ENCODE data around the gene LTK. TPM values are rescaled to one million over a fixed set of nuclear protein-coding genes. Genes with fewer than 3 reads are reported as not detected.

Gene LTK
- total RNA-seq, 1 experiment from 2014 or later, result 9.2 TPM

- Histone ChIP-seq H3K4me3 (replicated peaks in 1 of 2; ENCODE audit: low read depth in 1 of 2, low read length in 2 of 2) (peak overlapping the region; percentile 54 to 79), H4K20me1 (ENCODE audit: insufficient read depth) (no peaks in the 10 kb centered on the region), H3K9me3 (ENCODE audit: control insufficient read depth in 1 of 2, insufficient read depth in 1 of 2, low read depth in 1 of 2, low read length in 2 of 2) (no peaks in the 10 kb centered on the region), H3K4me1 (ENCODE audit: control insufficient read depth in 1 of 2, insufficient read depth in 2 of 2, low read length in 2 of 2) (peaks cover 22 to 39% of the 10 kb centered on the region in 2 experiments), H3K79me2 (ENCODE audit: insufficient read depth, low read length) (no peaks in the 10 kb centered on the region), H3K9ac (ENCODE audit: low read length) (no peak overlapping the region), H3K27ac (ENCODE audit: low read depth, low read length) (no peak overlapping the region; the same call in 1 of the 2 replicates), H3K27me3 (ENCODE audit: insufficient read depth, low read length) (no peaks in the 10 kb centered on the region), H3K36me3 (ENCODE audit: control insufficient read depth in 1 of 2, insufficient read depth in 2 of 2, low read length in 2 of 2) (peaks cover 0 to 4% of the 10 kb centered on the region in 2 experiments; a peak in 1 of 4 replicates), H2AFZ (ENCODE audit: low read depth, low read length, poor library complexity, severe bottlenecking) (no peak overlapping the region), H3K9me2 (ENCODE audit: insufficient read depth) (no peaks in the 10 kb centered on the region), H3K4me2 (ENCODE audit: low read length) (peak overlapping the region; percentile 100)
- TF ChIP-seq CEBPB (IDR thresholded peaks at IDR 0.05; ENCODE audit: low read depth) (no peak), JUND (IDR thresholded peaks at IDR 0.05) (no peak), ZBTB33 (IDR thresholded peaks at IDR 0.05; ENCODE audit: extremely low read depth, insufficient replicate concordance, low read length) (no peak), POLR2A (IDR thresholded peaks at IDR 0.05; ENCODE audit: borderline replicate concordance, extremely low read depth, insufficient read depth, insufficient read length) (no peak), ATF3 (IDR thresholded peaks at IDR 0.05) (no peak), YY1 (IDR thresholded peaks at IDR 0.05; ENCODE audit: extremely low read depth, insufficient replicate concordance, low read depth, low read length) (no peak), CBX3 (IDR thresholded peaks at IDR 0.05; ENCODE audit: low read depth) (no peak), SP1 (IDR thresholded peaks at IDR 0.05; ENCODE audit: low read depth) (no peak), POLR2AphosphoS5 (IDR thresholded peaks at IDR 0.05; ENCODE audit: low read depth, low read length) (no peak), ZNF274 (IDR thresholded peaks at IDR 0.05; ENCODE audit: low read depth, low read length) (no peak), TCF7L2 (IDR thresholded peaks at IDR 0.05; ENCODE audit: borderline replicate concordance, extremely low read depth, insufficient read depth, insufficient read length) (no peak), EZH2 (IDR thresholded peaks at IDR 0.05) (no peak)
- ChIA-PET RAD21 (ENCODE audit: low non-redundant PET in 1 of 2, low total read pairs in 2 of 2, uncharacterized antibody in 2 of 2, unreplicated experiment in 2 of 2) (no interaction called here), CTCF (interaction anchor here (1.0 kb wide), 1 partner anchor 262 kb away, joined by 3 read pairs; the partner anchor contains the start of gene MAPKBP1), POLR2A (no interaction called here)
- BruUV-seq (replicated peaks), result no TSS peak
- DNase-seq (ENCODE audit: low read depth, low spot score) (no peak), ATAC-seq (no peak)
- intact Hi-C loops (cut with micrococcal nuclease), result no loop called here
Observed at GRCh38 chr15:41512512-41512939, 1.1 kb downstream of the LTK start.

Data from HCT116 (cell line).